GM23248 (cell line): ENCODE measurements around the gene MTFP1.

Experiments
- EZH2 ChIP-seq: fragments of 200-600 bp; sonication (generic); IDR thresholded peaks from 2 replicates; pipeline ENCODE4 v1.6.1; 2018; ENCODE audit warnings: antibody characterized with exemption, mild to moderate bottlenecking; ENCODE audit not compliant: insufficient read depth, poor library complexity, severe bottlenecking
- EZH2phosphoT487 ChIP-seq: fragments of 200-600 bp; sonication (generic); IDR thresholded peaks from 2 replicates; pipeline ENCODE4 v1.6.1; 2018; ENCODE audit warnings: antibody characterized with exemption, moderate library complexity, mild to moderate bottlenecking, low read depth; ENCODE audit not compliant: insufficient read depth

GRCh38 chr22:30425616-30426387, at the start of gene MTFP1:
- TF ChIP-seq EZH2phosphoT487 (no peak), EZH2 (no peak)
